ENCODE measurements around the gene RAD54L2.
"Not testable (repeated sequence)": the region's sequence is repeated elsewhere in the genome, so short reads cannot be mapped to it uniquely, and the experiment has no call there.

RAD54L2 gene, protein sequence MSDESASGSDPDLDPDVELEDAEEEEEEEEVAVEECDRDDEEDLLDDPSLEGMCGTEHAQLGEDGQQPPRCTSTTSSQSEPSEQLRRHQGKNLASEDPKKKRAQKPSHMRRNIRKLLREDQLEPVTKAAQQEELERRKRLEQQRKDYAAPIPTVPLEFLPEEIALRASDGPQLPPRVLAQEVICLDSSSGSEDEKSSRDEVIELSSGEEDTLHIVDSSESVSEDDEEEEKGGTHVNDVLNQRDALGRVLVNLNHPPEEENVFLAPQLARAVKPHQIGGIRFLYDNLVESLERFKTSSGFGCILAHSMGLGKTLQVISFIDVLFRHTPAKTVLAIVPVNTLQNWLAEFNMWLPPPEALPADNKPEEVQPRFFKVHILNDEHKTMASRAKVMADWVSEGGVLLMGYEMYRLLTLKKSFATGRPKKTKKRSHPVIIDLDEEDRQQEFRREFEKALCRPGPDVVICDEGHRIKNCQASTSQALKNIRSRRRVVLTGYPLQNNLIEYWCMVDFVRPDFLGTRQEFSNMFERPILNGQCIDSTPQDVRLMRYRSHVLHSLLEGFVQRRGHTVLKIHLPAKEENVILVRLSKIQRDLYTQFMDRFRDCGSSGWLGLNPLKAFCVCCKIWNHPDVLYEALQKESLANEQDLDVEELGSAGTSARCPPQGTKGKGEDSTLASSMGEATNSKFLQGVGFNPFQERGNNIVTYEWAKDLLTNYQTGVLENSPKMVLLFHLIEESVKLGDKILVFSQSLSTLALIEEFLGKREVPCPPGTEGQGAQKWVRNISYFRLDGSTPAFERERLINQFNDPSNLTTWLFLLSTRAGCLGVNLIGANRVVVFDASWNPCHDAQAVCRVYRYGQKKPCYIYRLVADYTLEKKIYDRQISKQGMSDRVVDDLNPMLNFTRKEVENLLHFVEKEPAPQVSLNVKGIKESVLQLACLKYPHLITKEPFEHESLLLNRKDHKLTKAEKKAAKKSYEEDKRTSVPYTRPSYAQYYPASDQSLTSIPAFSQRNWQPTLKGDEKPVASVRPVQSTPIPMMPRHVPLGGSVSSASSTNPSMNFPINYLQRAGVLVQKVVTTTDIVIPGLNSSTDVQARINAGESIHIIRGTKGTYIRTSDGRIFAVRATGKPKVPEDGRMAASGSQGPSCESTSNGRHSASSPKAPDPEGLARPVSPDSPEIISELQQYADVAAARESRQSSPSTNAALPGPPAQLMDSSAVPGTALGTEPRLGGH (N-terminal part only)
- 75.3 to 123 (median 105) reads per million in 4 donors for total RNA-seq

DNA sequence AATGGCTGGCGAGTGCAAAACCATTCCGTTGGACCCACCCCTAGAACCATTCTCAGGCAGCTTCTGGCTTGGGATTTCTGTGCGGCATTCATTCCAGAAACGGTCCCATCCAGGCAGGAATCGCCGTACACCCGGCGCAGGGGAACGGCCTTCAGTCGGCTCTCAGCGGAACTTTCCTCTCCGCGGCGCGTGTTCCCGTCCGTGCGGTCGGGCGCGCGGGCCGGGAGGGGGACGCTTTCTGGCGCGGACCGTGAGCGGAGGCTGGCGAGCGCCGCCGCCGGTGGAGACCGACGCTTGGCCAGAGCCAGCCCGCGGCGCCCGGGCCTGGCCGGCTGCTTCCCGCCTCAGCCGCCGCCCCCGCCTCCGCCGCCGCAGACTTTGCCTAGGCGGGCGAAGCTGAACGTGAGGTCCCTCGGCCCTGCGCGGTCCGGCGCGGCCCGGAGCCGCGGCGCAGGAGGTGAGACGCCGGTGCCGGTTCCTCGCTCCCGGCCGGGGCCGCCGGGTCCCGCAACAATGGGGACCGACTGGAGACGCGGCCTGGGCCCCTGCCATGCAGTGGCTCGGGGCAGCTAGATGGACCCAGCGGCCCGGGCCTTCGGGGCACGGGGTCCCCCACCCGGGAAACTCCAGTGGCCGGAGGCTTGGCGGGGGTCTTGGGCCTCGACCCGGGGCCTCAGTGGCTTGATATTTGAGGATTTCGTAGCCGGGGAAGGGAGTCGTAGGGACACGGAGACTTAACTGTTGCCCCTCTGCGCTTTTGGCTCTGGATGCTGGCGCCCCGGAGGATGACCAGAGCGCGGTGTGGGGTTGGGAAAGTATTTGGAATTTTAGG, at the start of gene RAD54L2:
RAD54L2 (plus strand) TSS at position 261 of the 832 bp plus-strand sequence. CDS start 51,702 bp downstream, outside the sequence.
- peak; percentile 50 to 80 (median 57) for DNase-seq

DNA sequence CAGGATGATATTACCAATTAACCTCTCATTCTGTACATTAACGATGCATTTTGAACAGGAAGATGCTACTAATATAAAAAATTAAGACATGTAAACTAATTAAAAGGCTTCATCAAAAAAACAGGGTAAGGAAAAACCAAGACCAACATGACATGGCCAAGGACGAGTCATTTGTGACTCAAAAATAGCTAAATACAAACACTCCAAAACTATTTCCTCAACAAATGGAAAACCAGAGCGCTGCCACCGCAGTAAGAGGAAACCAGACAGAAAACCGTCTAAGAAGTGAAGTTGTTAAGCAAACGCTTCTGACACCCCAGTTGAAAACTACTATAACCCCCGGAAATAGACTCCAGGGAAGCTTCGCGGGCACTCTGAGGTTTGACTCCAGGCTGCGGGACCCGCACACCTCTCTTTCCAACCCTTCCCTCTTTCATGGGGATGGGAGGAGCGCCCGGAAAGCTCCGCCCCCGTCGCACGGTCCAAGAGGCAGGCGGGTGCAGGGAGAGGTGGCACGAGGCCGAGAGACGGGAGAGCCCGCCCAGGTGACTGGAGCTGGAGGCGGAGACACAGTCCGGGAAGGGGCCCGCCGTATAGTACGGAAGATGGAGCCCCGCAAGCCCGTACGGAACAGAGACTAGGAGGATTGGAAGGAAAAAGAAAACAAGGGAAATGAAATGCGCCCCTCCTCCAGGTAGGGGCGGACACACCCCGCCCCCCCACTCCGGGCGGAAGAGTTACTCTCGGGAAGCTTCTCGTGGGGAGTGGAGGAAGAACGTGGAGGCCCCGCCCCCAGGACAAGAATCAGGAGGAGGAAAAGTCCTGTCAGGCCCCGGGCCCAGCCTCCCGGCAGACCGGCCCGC, 39.4 kb upstream of the RAD54L2 start:
- DNase-seq = peak; percentile 73 to 89 (median 78)

DNA sequence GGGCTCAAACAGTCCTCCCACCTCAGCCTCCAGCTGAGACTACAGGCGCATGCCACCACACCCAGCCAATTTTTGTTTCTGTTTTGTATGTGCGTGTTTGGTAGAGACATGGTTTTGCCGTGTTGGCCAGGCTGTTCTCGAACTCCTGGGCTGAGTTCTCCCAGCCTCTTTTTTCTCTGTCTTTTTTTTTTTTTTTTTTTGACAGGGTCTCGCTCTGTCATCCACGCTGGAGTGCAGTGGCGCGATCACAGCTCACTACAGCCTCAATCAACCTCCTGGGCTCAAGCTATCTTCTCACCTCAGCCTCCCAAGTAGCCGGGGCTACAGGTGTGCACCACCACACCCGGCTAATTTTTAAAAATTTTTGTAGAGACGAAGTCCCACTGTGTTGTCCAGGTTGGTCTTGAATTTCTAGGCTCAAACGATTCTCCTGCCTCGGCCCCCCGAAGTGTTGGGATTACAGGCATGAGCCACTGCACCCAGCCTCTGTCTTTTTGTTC, 37.8 kb upstream of the RAD54L2 start:
- DNase-seq = peak in 2 of 5 donors; percentile 4 to 5

DNA sequence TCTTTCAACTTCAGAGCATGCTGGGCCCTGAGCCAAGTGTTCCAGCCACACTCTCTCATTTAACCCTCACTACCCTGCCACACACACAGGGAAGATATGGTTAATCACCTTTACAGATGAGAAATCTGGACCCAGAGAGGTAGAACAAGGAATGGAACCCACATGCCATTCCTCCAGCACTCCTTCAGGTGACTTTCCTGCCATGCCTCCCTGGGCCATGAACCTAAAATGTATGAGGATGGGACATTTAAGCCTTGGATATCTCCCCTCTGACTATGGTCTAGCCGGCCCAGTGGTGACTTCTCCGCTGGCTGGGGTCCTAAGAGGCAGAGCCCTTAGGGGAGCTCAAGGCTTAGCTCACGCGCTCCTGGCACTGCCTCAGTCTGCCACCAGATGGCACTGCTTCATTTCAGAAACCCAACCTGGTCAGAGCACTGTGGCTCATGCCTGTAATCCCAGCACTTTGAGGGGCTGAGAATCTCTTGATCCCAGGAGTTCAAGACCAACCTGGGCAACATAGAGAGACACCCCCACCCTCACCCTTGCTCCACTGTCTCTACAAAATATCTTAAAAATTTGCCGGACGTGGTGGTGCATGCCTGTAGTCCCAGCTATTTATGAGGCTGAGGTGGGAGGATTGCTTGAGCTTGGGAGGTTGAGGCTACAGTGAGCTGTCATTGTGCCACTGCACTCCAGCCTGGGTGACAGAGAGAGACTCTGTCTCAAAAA, 36.5 kb upstream of the RAD54L2 start:
- peak; percentile 46 to 75 (median 68) for DNase-seq

DNA sequence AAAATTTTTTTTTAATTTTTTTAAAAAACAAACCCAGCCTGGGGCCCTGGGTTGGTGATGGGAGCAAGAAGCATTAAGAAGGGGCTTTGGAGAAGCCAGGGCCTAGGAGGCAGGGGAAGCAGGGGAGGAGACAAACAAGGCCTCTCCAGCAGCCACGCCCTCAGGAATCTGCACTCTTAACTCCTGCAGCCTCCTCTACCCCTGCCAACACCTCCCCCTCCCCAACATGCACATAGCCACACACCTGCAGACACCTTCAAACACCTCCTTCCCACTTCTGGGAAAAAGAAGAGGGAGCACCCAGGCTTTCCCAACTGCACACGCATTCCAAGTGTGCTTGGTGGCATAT, 36.0 kb upstream of the RAD54L2 start:
- no peak for DNase-seq

DNA sequence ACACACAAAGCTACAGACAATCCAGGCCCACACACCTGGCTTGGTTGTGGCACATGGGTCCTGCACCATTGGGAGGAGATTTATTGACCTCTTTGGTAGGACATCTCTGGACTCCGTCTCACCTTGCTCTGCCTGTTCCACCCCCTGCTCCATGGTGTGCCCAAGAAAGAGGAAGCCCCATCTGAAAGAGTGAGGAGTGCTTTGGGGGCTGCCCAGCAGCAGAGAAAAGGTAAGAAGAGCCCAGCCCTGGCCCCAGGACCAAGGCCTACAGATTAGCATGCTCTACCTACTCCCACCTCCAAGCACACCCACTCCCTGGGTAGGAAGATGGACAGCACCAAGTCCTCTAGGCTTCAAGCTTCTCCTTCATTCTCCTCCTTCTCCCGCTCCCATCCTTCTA, 35.5 kb upstream of the RAD54L2 start:
- no peak for DNase-seq

DNA sequence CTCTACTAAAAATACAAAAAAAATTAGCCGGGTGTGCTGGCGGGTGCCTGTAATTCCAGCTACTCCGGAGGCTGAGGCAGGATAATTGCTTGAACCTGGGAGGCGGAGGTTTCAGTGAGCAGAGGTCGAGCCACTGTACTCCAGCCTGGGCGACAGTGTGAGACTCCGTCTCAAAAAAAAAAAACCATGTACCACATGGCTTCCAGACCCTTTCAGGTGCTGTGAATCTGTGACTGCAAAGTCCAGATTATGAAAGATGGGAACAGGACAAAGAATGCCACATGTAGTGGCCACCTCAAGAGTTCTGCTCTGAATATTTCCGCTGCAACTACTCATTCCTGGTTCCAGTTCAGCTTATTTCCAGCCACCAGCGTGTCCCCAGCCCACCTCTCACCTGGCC, 30.3 kb upstream of the RAD54L2 start:
- no peak for DNase-seq

DNA sequence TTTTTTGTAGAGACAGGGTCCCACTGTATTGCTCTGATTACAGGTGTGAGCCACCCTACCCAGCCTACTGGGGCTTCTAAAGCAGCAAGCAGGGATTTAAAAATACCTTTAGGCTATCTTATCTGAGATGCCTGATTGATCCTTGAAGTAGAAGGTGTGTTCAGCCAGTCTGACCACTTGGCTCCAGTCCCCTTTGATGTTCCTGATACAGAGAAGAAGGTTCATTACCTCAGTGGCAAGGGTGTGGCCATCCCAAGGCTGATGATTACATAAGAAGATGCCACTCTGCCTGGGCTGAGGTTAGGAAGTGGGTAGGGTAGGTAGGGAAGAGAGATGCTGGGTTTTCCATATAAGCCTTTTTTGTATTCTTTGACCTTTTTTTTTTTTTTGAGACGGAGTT, 27.5 kb upstream of the RAD54L2 start:
- DNase-seq = no peak

DNA sequence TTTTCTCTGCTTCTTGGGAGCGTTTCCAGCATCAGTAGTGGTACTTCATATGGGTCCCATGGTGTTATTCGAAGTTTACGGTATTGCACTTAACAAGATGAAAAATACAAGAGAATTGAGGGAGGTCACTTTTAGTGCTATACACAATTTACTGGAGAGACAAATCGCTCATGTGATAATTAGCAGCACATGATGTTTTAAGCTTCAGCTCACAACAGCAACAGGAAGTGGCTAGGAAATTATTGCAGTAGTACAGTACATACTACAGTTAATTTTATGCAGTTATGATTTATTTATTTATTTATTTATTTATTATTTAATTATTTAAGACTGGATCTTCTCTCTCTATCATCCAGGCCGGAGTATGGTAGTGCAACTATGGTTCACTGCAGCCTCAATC, 24.3 kb upstream of the RAD54L2 start:
- no peak for DNase-seq

DNA sequence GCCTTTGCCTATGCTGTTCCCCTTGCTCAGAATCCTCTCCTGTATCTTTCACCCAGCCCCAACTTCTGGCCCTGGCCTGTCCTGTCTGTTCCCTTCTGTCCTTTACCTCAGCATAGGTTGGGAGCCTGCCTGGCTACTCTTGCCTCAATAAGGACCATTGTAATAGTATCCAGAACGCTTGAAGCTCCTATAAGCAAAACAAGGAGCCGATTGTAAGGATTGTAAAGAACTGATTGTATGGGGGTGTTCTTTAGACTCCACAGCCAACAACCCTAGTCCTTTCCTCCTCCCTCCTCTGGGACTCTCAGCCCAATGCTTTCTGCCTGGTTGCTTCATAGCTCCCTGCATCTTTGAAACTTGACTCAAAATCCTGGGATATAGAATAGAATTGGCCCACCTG, 18.7 kb upstream of the RAD54L2 start:
- DNase-seq = no peak

DNA sequence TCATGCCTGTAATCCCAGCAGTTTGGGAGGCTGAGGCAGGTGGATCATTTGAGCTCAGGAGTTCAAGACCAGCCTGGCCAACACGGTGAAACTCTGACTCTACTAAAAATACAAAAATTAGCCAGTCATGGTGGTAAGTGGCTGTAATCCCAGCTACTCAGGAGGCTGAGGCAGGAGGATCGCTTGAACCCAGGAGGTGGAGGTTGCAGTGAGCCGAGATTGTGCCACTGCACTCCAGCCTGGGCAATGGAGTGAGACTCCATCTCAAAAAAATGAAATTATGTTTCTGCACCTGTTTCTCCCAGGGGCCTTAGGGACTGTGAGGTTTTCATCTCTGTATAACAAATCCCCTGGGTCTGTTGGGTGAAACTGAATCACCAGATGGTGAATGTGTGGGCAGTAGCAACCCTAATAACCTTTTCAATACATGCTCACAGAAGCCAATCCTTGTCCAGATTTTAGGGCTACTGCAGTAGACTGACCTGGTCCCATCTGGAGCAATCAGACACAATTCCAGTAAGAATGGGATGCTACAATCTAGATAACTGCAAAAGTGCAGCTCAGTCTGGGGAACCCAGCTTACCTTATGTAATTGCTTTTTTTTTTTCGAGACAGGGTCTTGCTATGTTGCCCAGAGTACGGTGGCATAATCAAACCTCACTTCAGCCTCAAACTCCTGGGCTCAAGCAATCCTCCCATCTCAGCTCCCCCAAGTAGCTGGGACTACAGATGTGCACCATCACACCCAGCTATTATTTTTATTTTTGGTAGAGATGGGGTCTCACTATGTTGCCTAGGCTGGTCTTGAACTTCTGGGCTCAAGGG, 17.4 kb upstream of the RAD54L2 start:
- DNase-seq = not testable (repeated sequence)

DNA sequence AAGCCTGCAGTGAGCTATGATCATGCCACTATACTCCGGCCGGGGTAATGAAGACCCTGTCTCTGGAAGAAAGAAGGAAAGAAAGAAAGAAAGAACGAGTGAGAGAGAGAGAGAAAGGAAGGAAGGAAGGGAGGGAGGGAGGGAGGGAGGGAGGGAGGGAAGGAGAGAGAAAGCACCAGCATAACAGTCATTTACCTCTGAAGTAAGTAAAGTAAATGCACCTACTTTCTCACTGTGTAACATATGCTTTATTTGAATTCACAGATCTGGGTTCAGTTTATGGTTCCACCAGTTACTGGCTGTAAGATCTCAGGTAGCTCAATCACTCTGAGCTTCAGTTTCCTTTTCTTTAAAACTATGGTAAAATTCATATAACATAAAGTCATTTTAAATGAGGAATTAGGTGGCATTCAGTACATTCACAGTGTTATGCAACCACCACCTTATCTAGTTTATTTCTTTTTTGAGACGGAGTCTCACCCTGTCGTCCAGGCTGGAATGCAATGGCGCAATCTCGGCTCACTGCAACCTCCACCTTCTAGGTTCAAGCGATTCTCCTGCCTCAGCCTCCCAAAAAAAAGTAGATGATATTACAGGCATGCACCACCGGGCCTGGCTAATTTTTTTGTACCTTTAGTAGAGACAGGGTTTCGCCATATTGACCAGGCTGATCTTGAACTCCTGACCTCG, 16.1 kb upstream of the RAD54L2 start:
- DNase-seq = no peak

DNA sequence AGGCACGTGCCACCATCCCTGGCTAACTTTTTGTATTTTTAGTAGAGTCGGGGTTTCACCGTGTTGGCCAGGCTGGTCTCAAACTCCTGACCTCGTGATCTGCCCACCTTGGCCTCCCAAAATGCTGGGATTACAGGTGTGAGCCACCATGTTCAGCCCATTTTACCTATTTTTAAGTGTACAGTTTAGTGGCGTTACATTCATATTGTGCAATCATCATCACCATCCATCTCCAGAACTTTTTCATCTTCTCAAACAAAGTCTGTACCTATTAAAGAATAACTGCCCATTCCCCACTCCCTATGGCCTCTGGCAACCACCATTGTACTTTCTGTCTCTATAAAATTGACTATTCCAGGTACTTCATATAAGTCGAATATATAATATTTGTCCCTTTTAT, 13.6 kb upstream of the RAD54L2 start:
- not testable (repeated sequence) for DNase-seq

DNA sequence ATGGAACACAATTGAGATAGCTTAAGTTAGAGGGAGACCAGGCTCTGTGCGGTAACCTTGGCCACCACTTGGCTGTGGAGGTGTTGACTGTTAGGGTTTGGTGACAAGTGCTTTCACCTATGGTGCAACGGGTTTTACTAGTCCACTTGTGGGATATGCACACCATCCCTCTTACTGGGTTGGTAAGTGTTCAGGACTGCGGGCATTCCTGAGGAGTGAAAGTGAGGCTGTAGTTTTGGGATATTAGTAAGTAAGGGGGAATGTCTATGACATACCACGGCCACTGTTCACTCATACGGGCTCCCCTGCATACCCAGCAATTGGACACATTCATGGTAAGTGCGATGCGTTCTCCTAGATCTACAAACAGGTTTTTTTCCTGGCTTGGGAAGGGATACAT, 8.0 kb upstream of the RAD54L2 start:
- DNase-seq = no peak

DNA sequence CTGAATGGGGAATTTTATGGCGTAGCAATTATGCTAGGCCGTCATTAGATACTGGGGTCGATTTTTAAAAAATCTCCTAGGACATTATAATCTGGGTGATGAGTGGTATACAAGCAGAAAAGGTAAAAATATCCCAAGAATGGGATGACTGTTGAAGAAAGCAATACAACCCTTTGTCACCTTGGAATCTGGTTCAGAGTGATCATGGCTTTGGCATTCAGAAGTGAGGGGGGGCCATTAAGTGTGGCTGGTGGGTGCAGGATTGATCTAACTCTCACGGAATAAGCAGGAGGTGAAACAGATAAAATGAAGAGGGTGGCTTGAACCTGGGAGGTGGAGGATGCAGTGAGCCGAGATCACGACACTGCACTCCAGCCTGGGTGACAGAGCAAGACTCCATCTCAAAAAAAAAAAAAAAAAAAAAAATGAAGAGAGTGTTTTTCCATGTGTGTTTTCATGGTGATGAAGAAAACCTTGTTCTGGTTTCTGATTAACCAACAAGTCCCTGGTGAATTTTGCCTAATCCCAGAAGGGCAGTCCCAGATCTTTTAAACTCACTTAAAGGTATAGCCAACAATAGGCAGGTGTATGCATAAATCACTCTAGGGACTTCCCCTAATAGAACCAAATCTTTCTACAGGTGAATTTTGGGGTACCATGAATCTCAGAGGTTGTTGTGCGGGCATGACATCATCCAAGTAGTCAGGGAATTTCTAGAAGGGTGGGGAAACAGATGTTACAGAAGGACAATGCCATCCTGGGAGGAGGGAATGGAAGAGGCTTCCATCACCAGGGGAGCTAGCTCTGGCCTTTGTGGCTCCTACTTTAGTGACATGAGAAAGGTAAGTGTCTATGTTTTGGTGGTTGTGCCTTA, 3.1 kb upstream of the RAD54L2 start:
- DNase-seq = no peak

DNA sequence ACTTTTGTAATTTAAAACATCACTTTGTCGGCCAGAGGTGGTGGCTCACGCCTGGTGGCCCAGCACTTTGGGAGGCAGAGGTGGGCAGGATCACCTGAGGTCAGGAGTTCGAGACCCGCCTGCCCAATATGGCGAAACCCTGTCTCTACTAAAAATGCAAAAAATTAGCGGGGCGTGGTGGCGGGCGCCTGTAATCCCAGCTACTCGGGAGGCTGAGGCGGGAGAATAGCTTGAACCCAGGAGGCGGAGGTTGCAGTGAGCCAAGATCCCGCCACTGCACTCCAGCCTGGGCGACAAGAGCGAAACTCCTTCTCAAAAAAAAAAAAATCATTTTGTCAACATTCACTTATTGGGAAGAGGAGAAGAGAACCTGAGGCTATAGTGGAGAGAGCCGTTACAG, 888 bp upstream of the RAD54L2 start:
- not testable (repeated sequence) for DNase-seq

DNA sequence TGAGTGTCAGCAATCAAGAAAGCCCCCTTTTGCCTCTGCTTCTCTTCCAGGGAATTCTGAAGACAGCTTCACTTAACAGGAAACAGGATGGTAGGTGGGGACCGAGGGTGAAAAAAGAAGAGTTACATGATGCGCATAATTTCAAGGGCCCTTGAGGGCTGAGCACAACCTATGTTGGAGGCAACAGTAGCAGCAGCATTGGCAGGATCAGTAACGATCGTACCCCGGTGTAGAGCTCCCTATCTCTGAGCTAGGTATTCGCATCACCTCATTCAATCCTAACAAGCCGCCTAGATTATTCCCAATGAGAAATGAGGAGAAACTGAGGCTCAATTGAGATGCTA, 432 bp upstream of the RAD54L2 start:
- DNase-seq = peak in 1 of 5 donors; percentile 10

All from T-helper 1 cell (primary cell).